Endothelial cell of umbilical vein (primary cell): ENCODE measurements around the gene DLGAP5. TPM values are rescaled to one million over a fixed set of nuclear protein-coding genes. Genes with fewer than 3 reads are reported as not detected.

ENCODE experiments used
- BruUV-seq: library from RNA; stranded (reverse); fragments of 400-500 nt; replicated peaks from 2 replicates; lab custom pipeline; 2021; lab: Mats Ljungman, UMichigan
- CTCF ChIA-PET: fragments of 300-600, 350-600 bp; sonication (Branson Sonifier 250); formaldehyde crosslinking; loops from one replicate; lab custom pipeline; 2021; ENCODE audit warnings: antibody characterized with exemption, inconsistent platforms; lab: Charles Lee
- POLR2A ChIA-PET: fragments of 300-600, 350-600 bp; sonication (Branson Sonifier 250); formaldehyde crosslinking; loops from one replicate; lab custom pipeline; 2021; ENCODE audit warnings: antibody characterized with exemption, inconsistent platforms; lab: Charles Lee
- DNase-seq: peaks from one replicate; pipeline ENCODE4 v3.0.0-alpha.2; 2011; ENCODE audit warnings: low read depth, low spot score
- FAIRE-seq: peaks from 2 replicates; lab custom pipeline; 2011; peaks lifted over from hg19 to GRCh38; lab: Jason Lieb, UNC
- H2AFZ ChIP-seq: 2 replicates; pipeline ENCODE4 v1.6.0; 2012; ENCODE audit warnings: low read depth, low read length, control low read depth, inconsistent platforms
- H3K27ac ChIP-seq: 2 replicates; pipeline ENCODE4 v1.5.1; 2011; ENCODE audit warnings: low read depth, mild to moderate bottlenecking, control low read depth, low read length, moderate library complexity; ENCODE audit not compliant: insufficient read depth
- H3K27me3 ChIP-seq, 2 experiments: 2 replicates each; pipeline versions ENCODE4 v1.6.0 to v1.6.1; 2011; ENCODE audit warnings: low read length in 2 of 2, mixed read lengths in 1 of 2; ENCODE audit not compliant: control insufficient read depth in 2 of 2, insufficient read depth in 2 of 2
- H3K36me3 ChIP-seq, 2 experiments: 2 replicates in 1 of 2; 3 replicates in 1 of 2; pipeline ENCODE4 v1.5.1; 2011; ENCODE audit warnings: low read length in 2 of 2, mild to moderate bottlenecking in 1 of 2, moderate library complexity in 1 of 2; ENCODE audit not compliant: control insufficient read depth in 2 of 2, insufficient read depth in 2 of 2; ENCODE audit errors: extremely low read depth in 1 of 2
- H3K4me1 ChIP-seq: 3 replicates; pipeline ENCODE4 v1.5.1; 2011; ENCODE audit warnings: mild to moderate bottlenecking, low read length; ENCODE audit not compliant: control insufficient read depth, insufficient read depth; ENCODE audit errors: extremely low read depth
- H3K4me2 ChIP-seq: 2 replicates; pipeline ENCODE4 v1.6.1; 2011; ENCODE audit warnings: low read length, control low read depth, mixed read lengths; ENCODE audit not compliant: insufficient read depth
- H3K4me3 ChIP-seq, 3 experiments: fragments of 200-600 bp in 1 of 3; sonication (generic), shearing (Covaris generic) in 1 of 3; replicated peaks in 1 of 3; 2 replicates each; pipeline ENCODE4 v1.5.1; 2011 to 2016; ENCODE audit warnings: control low read depth in 3 of 3, low read length in 3 of 3, mild to moderate bottlenecking in 2 of 3, inconsistent platforms in 1 of 3, low read depth in 1 of 3, moderate library complexity in 1 of 3; ENCODE audit not compliant: insufficient read depth in 1 of 3
- H3K79me2 ChIP-seq: 2 replicates; pipeline ENCODE4 v1.6.0; 2012; ENCODE audit warnings: low read length, inconsistent platforms; ENCODE audit not compliant: control insufficient read depth, insufficient read depth
- H3K9ac ChIP-seq: replicated peaks from 2 replicates; pipeline ENCODE3; 2011; ENCODE audit warnings: low read length, control low read depth; ENCODE audit not compliant: insufficient read depth; ENCODE audit errors: extremely low read depth
- H3K9me1 ChIP-seq: replicated peaks from 3 replicates; pipeline ENCODE4 v1.6.0; 2011; ENCODE audit warnings: mild to moderate bottlenecking, low read length; ENCODE audit not compliant: control insufficient read depth, insufficient read depth; ENCODE audit errors: extremely low read depth
- H3K9me3 ChIP-seq: replicated peaks from 2 replicates; pipeline ENCODE4 v1.5.1; 2012; ENCODE audit warnings: low read length, inconsistent platforms; ENCODE audit not compliant: control insufficient read depth, insufficient read depth
- H4K20me1 ChIP-seq: replicated peaks from 2 replicates; pipeline ENCODE3; 2011; ENCODE audit warnings: mild to moderate bottlenecking, low read length; ENCODE audit not compliant: control insufficient read depth, insufficient read depth; ENCODE audit errors: extremely low read depth
- CTCF ChIP-seq, 2 donors: IDR thresholded peaks; 1 replicate in 1 of 2; 2 replicates in 1 of 2; pipeline ENCODE4 v1.5.1; 2011; ENCODE audit warnings: low read length in 2 of 2, mild to moderate bottlenecking in 2 of 2, moderate library complexity in 2 of 2, control low read depth in 1 of 2, inconsistent platforms in 1 of 2, low read depth in 1 of 2; ENCODE audit not compliant: insufficient read depth in 1 of 2; ENCODE audit errors: extremely low read depth in 1 of 2
- EZH2 ChIP-seq: IDR thresholded peaks from 2 replicates; pipeline ENCODE4 v1.6.1; 2012; ENCODE audit warnings: borderline replicate concordance, low read depth, mild to moderate bottlenecking, moderate library complexity, low read length, inconsistent platforms; ENCODE audit not compliant: severe bottlenecking
- GATA2 ChIP-seq: IDR thresholded peaks from 2 replicates; pipeline ENCODE4 v1.7.0; 2011; ENCODE audit warnings: low read depth, mild to moderate bottlenecking, moderate library complexity, mixed read lengths, low read length; ENCODE audit not compliant: insufficient read length, insufficient read depth
- JUN ChIP-seq: IDR thresholded peaks from 2 replicates; pipeline ENCODE4 v1.6.1; 2011; ENCODE audit warnings: borderline replicate concordance, low read depth; ENCODE audit not compliant: insufficient read length, insufficient read depth
- POLR2A ChIP-seq: IDR thresholded peaks from 2 replicates; pipeline ENCODE4 v1.6.1; 2012; ENCODE audit warnings: low read depth, mild to moderate bottlenecking, control low read depth, low read length
- dilution Hi-C: fragments of 300-500 bp; cut with MboI; formaldehyde crosslinking; loops from one replicate; pipeline ENCODE4 v1.15.0; 2019; ENCODE audit warnings: low sequenced_read_pairs; ENCODE audit not compliant: extremely low pct_ligation_motif_present
- intact Hi-C: fragments of 100-400 bp; cut with micrococcal nuclease; formaldehyde crosslinking; loops from one replicate; pipeline ENCODE4 v1.10.0; 2022
- polyA plus RNA-seq, 4 experiments: library from polyadenylated mRNA; depleted of rRNA in 3 of 4; stranded (reverse) in 3 of 4; unstranded in 1 of 4; fragments of >200 nt; gene quantifications; 2 replicates each; pipeline versions ENCODE4 v1.2.1 to v1.2.3, GENCODE V29; 2011 to 2012; ENCODE audit warnings: missing spikeins in 1 of 4
- total RNA-seq: library from RNA; stranded (reverse); gene quantifications from 2 replicates; pipeline ENCODE4 v1.2.3, GENCODE V29; 2021

Gene DLGAP5
- total and polyA plus RNA-seq, 2 donors (not counting 3 experiments of a cell fraction or from before 2014, with no cell fraction given) = 8.3 to 83.2 TPM

- Histone ChIP-seq H3K36me3 (no peaks in the 10 kb centered on the region), H4K20me1 (no peaks in the 10 kb centered on the region), H3K9me3 (no peaks in the 10 kb centered on the region), H3K4me2 (no peak overlapping the region), H3K27me3 (no peaks in the 10 kb centered on the region), H3K4me3 (no peak overlapping the region), H3K9me1 (no peaks in the 10 kb centered on the region), H3K27ac (no peak overlapping the region), H3K4me1 (no peaks in the 10 kb centered on the region), H3K9ac (no peak overlapping the region), H2AFZ (no peak overlapping the region), H3K79me2 (no peaks in the 10 kb centered on the region)
- dilution Hi-C loops = no loop called here
- TF ChIP-seq GATA2 (no peak), JUN (no peak), POLR2A (no peak)
- no TSS peak for BruUV-seq
- intact Hi-C loops = no loop called here
- FAIRE-seq (no peak), DNase-seq (peak; percentile 26)
- ChIA-PET CTCF (interaction anchor here (1.6 kb wide), 2 partner anchors 14 to 33 kb away, joined by 3 read pairs; no protein-coding TSS in a partner anchor), POLR2A (interaction anchor here (0.6 kb wide), 1 partner anchor 14 kb away, joined by 3 read pairs; no protein-coding TSS in a partner anchor)
Measured at GRCh38 chr14:55123101-55123500, 68.3 kb downstream of the DLGAP5 start.

GRCh38 chr14:55122440-55122986 lies 68.9 kb downstream of the DLGAP5 start:
- Histone ChIP-seq H4K20me1 (no peaks in the 10 kb centered on the region), H3K4me3 (no peak overlapping the region), H3K27ac (no peak overlapping the region), H3K36me3 (no peaks in the 10 kb centered on the region), H3K9me1 (no peaks in the 10 kb centered on the region), H2AFZ (no peak overlapping the region), H3K79me2 (no peaks in the 10 kb centered on the region), H3K4me2 (no peak overlapping the region), H3K27me3 (no peaks in the 10 kb centered on the region), H3K9ac (no peak overlapping the region), H3K4me1 (no peaks in the 10 kb centered on the region), H3K9me3 (no peaks in the 10 kb centered on the region)
- no peak for TF ChIP-seq CTCF (IDR thresholded peaks at IDR 0.05; ENCODE audit: extremely low read depth in 1 of 2, insufficient read depth in 1 of 2, low read depth in 1 of 2, low read length in 2 of 2)
- no peak for TF ChIP-seq EZH2
- dilution Hi-C loops = no loop called here
- DNase-seq = no peak
- intact Hi-C loops = no loop called here
- CTCF ChIA-PET = interaction anchor here (1.6 kb wide), 1 partner anchor 32 kb away, joined by 3 read pairs; no protein-coding TSS in a partner anchor
- no peak for FAIRE-seq
- POLR2A ChIA-PET = interaction anchor here (0.6 kb wide), 1 partner anchor 14 kb away, joined by 3 read pairs; no protein-coding TSS in a partner anchor
- BruUV-seq = no TSS peak
